ENCODE measurements around the gene RIBC1. TPM values are rescaled to one million over a fixed set of nuclear protein-coding genes. Genes with fewer than 3 reads are reported as not detected.

RIBC1 gene
- polyA plus RNA-seq, 1 of the 3 experiments (the other 2 are of a cell fraction): 0.33 TPM

GRCh38 chrX:53438832-53439230, 16.2 kb downstream of the RIBC1 start:
- H3K27ac ChIP-seq (ENCODE audit: low read depth in 2 of 2, low read length in 1 of 2): no peak overlapping the region
- no peak overlapping the region for H3K4me2 ChIP-seq
- ChIA-PET CTCF (interaction anchor here (0.7 to 1.4 kb wide), 2 partner anchors 122 to 124 kb away, joined by 3 to 4 read pairs; no protein-coding TSS in a partner anchor), POLR2A (no interaction called here)
- no peaks in the 10 kb centered on the region for H3K36me3 ChIP-seq (replicated peaks in 1 of 2; ENCODE audit: control insufficient read depth in 1 of 2, insufficient read depth in 2 of 2, low read length in 1 of 2)
- H3K79me2 ChIP-seq (ENCODE audit: insufficient read depth): peaks cover 3% of the 10 kb centered on the region
- no peaks in the 10 kb centered on the region for H3K9me2 ChIP-seq
- 24% methylated on average over 1 of the region's 1 CpG for WGBS (ENCODE audit: low lambda C conversion rate)
- no peak overlapping the region for H3K9ac ChIP-seq
- H3K9me3 ChIP-seq: no peaks in the 10 kb centered on the region
- DNase-seq: no peak
- H4K20me1 ChIP-seq (ENCODE audit: insufficient read depth): no peaks in the 10 kb centered on the region
- no peak overlapping the region for H3K4me3 ChIP-seq (ENCODE audit: low read depth in 2 of 2, low read length in 1 of 2)
- no peaks in the 10 kb centered on the region for H3F3A ChIP-seq (replicated peaks; ENCODE audit: insufficient read depth)
- TF ChIP-seq NRF1 (IDR thresholded peaks at IDR 0.05; ENCODE audit: low read depth, low read length) (no peak), FOXM1 (IDR thresholded peaks at IDR 0.05; ENCODE audit: low read depth) (no peak), IRF3 (IDR thresholded peaks at IDR 0.05; ENCODE audit: low read depth, low read length) (no peak), EZH2phosphoT487 (IDR thresholded peaks at IDR 0.05; ENCODE audit: borderline replicate concordance, low read depth) (no peak), TEAD4 (IDR thresholded peaks at IDR 0.05; ENCODE audit: borderline replicate concordance, insufficient read depth) (no peak), RAD21 (IDR thresholded peaks at IDR 0.05; ENCODE audit: low read length) (no peak), MXI1 (IDR thresholded peaks at IDR 0.05; ENCODE audit: low read depth, low read length) (no peak), RFX5 (IDR thresholded peaks at IDR 0.05; ENCODE audit: low read length) (no peak), RCOR1 (IDR thresholded peaks at IDR 0.05; ENCODE audit: low read length) (no peak), PBX3 (IDR thresholded peaks at IDR 0.05) (no peak), FOXJ3 (CRISPR knock-in tag; IDR thresholded peaks at IDR 0.05) (no peak), TAF1 (IDR thresholded peaks at IDR 0.05; ENCODE audit: borderline replicate concordance, low read depth, low read length) (no peak), REST (IDR thresholded peaks at IDR 0.05; ENCODE audit: low read depth, low read length) (no peak), TCF12 (IDR thresholded peaks at IDR 0.05) (no peak), CHD2 (IDR thresholded peaks at IDR 0.05; ENCODE audit: low read length, partially characterized antibody) (no peak)
- H3K27me3 ChIP-seq (ENCODE audit: insufficient read depth): peaks cover 17% of the 10 kb centered on the region; the same call in 1 of the 2 replicates
- H2AFZ ChIP-seq (ENCODE audit: low read depth): no peak overlapping the region
- H3K4me1 ChIP-seq (ENCODE audit: control insufficient read depth in 1 of 2, insufficient read depth in 2 of 2, low read depth in 1 of 2, low read length in 1 of 2): peaks cover 4 to 14% of the 10 kb centered on the region in 2 experiments; a peak in 1 of 4 replicates
